Type B pancreatic cell (in vitro differentiated cells): ENCODE results near the gene HNRNPD. TPM values are rescaled to one million over a fixed set of nuclear protein-coding genes. Genes with fewer than 3 reads are reported as not detected.
"Not testable (repeated sequence)": the region's sequence is repeated elsewhere in the genome, so short reads cannot be mapped to it uniquely, and the experiment has no call there.

Experiments
- DNase-seq: peaks from one replicate; pipeline ENCODE4 v3.0.0; 2021; ENCODE audit warnings: mixed read lengths; ENCODE audit not compliant: unreplicated experiment; ENCODE audit errors: extremely low spot score
- H3K27ac Mint-ChIP-seq: 2 replicates; pipeline ENCODE4 v1.8.0; 2021; ENCODE audit warnings: mild to moderate bottlenecking, mixed read lengths
- H3K27me3 Mint-ChIP-seq: 2 replicates; pipeline ENCODE4 v1.8.0; 2021; ENCODE audit warnings: mixed read lengths
- H3K36me3 Mint-ChIP-seq: 2 replicates; pipeline ENCODE4 v1.8.0; 2021; ENCODE audit warnings: mixed read lengths
- H3K4me1 Mint-ChIP-seq: one replicate; pipeline ENCODE4 v1.8.0; 2021; ENCODE audit warnings: mixed read lengths; ENCODE audit not compliant: unreplicated experiment
- H3K4me3 Mint-ChIP-seq: 2 replicates; pipeline ENCODE4 v1.8.0; 2021; ENCODE audit warnings: mild to moderate bottlenecking, mixed read lengths
- H3K9me3 Mint-ChIP-seq: 2 replicates; pipeline ENCODE4 v1.8.0; 2021; ENCODE audit warnings: mixed read lengths
- total RNA-seq: library from RNA; stranded (reverse); gene quantifications from 2 replicates; pipeline ENCODE4 v1.2.1, GENCODE V29; 2021; ENCODE audit warnings: low replicate concordance
- TF ChIP-seq, protein P1 (sequence below): fragments of 200-600 bp; sonication (generic); conservative IDR thresholded peaks from 2 replicates; pipeline ENCODE4 v1.5.0; 2021; ENCODE audit warnings: antibody characterized with exemption, mild to moderate bottlenecking

The HNRNPD gene
- total RNA-seq, 1 donor from 2014 or later: 367 TPM

DNA sequence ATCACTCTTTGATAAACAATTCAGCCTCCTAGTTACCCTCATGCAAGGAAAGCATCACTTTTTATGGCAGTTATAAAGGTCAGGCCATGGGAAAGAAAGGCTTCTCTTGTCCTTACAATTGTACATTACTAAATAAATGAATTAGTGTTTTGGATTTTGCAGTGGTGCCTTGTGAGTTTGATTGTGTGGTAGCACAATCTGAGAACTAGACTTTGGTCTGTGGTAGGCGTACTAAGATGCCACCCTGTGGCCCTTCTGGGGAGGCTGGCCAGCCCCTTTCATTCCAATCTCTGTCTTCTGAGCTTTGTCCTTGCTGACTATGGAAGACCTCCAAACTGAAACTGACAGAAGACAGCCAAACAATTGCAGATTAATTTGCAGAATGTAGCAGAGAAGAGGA, 14.6 kb upstream of the HNRNPD start:
- DNase-seq: no peak
- peaks cover 11% of the 10 kb centered on the region for H3K36me3 Mint-ChIP-seq
- no peaks in the 10 kb centered on the region for H3K27me3 Mint-ChIP-seq
- TF ChIP-seq, protein P1, sequence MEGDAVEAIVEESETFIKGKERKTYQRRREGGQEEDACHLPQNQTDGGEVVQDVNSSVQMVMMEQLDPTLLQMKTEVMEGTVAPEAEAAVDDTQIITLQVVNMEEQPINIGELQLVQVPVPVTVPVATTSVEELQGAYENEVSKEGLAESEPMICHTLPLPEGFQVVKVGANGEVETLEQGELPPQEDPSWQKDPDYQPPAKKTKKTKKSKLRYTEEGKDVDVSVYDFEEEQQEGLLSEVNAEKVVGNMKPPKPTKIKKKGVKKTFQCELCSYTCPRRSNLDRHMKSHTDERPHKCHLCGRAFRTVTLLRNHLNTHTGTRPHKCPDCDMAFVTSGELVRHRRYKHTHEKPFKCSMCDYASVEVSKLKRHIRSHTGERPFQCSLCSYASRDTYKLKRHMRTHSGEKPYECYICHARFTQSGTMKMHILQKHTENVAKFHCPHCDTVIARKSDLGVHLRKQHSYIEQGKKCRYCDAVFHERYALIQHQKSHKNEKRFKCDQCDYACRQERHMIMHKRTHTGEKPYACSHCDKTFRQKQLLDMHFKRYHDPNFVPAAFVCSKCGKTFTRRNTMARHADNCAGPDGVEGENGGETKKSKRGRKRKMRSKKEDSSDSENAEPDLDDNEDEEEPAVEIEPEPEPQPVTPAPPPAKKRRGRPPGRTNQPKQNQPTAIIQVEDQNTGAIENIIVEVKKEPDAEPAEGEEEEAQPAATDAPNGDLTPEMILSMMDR: no peak
- H3K4me1 Mint-ChIP-seq: no peaks in the 10 kb centered on the region
- H3K4me3 Mint-ChIP-seq: no peak overlapping the region
- H3K9me3 Mint-ChIP-seq: peaks cover 8% of the 10 kb centered on the region
- no peak overlapping the region for H3K27ac Mint-ChIP-seq

DNA sequence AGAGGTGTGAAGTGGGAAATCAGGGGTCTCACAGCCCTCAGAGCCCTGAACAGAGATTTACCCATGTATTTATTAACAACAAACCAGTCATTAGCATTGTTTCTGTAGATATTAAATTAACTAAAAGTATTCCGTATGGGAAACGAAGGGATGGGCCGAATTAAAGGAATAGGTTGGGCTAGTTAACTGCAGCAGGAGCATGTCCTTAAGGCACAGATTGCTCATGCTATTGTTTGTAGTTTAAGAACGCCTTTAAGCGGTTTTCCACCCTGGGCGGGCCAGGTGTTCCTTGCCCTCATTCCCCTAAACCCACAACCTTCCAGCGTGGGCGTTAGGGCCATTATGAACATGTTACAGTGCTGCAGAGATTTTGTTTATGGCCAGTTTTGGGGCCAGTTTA, 12.5 kb upstream of the HNRNPD start:
- H3K27ac Mint-ChIP-seq, H3K9me3 Mint-ChIP-seq, H3K4me1 Mint-ChIP-seq, H3K27me3 Mint-ChIP-seq, H3K4me3 Mint-ChIP-seq, DNase-seq: not testable (repeated sequence)
- H3K36me3 Mint-ChIP-seq: peaks cover 11% of the 10 kb centered on the region

DNA sequence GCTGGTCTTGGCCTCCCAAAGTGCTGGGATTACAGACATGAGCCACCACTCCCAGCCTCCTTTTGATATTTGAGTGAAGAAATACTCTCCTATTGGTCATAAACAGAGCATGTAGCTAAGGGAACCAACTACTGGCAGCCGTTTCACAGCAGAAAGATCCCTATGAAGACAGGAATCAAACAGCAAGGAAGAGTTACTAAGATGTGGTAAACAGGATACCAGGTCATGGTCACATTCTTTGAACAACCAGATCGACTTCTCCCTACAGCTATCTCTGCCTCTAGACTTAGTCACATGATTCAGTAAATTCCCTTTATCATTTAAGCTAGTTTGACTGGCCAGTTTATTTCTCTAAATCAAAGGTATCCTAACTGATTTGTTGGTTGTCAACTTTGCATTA, 9.0 kb upstream of the HNRNPD start:
- H3K27me3 Mint-ChIP-seq: no peaks in the 10 kb centered on the region
- H3K4me1 Mint-ChIP-seq: peaks cover 1% of the 10 kb centered on the region
- H3K4me3 Mint-ChIP-seq: no peak overlapping the region
- no peak overlapping the region for H3K27ac Mint-ChIP-seq
- peaks cover 12% of the 10 kb centered on the region for H3K36me3 Mint-ChIP-seq
- TF ChIP-seq, protein P1: no peak
- no peak for DNase-seq
- peaks cover 8% of the 10 kb centered on the region for H3K9me3 Mint-ChIP-seq

DNA sequence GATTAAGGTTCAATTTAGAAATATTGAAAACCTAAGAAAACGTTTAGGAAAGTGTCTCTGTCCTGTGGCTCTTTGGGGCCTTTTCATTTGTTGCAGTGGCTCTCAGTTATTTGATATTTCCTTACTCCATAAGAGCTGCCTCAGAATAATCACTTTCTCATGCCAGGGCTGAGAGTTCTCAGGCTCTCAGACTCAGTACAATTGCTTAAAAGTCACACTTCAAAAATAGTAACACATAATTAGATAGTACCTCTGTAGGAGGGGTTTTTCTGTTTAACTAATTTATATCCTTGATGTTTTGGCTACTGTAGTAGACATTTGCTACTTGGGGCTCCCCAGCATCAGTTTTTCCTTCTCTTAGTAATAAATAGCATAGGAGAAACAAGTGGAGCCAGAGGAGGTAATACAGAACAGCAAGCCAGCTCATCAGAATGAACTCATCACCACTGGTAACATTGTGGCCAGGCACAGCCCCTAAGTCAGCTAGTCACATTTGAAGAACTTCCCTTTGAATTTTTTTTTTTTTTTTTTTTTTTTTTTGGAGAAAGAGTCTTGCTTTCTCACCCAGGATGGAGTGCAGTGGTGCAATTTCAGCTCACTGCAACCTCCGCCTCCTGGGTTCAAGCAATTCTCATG, 8.0 kb upstream of the HNRNPD start:
- TF ChIP-seq, protein P1: no peak
- no peak overlapping the region for H3K27ac Mint-ChIP-seq
- H3K36me3 Mint-ChIP-seq: peaks cover 13% of the 10 kb centered on the region
- H3K4me1 Mint-ChIP-seq: peaks cover 4% of the 10 kb centered on the region
- no peak overlapping the region for H3K4me3 Mint-ChIP-seq
- no peaks in the 10 kb centered on the region for H3K27me3 Mint-ChIP-seq
- DNase-seq: no peak
- peaks cover 8% of the 10 kb centered on the region for H3K9me3 Mint-ChIP-seq

DNA sequence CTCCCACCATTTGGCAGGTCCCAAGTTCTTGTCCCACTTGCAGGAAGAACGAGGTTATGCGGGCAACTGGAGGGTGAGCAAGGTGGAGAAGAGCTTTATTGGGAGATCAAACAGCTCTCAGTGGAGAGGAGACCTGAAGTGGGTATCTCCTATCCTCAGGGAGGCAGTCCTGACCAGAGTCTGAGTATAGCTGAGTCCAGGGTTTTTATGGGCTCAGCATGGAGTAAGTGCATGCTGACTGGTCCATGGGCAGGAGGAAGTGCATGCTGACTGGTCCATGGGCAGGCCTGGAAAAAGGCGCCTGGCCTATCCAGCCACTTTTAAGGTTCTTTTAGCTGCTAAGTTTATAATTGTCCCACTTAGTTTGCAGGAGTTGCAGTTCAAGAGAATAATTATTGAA, 7.4 kb upstream of the HNRNPD start:
- peaks cover 8% of the 10 kb centered on the region for H3K9me3 Mint-ChIP-seq
- TF ChIP-seq, protein P1: no peak
- H3K4me1 Mint-ChIP-seq: peaks cover 8% of the 10 kb centered on the region
- H3K36me3 Mint-ChIP-seq: peaks cover 18% of the 10 kb centered on the region
- H3K27me3 Mint-ChIP-seq: no peaks in the 10 kb centered on the region
- no peak for DNase-seq
- H3K27ac Mint-ChIP-seq: no peak overlapping the region
- no peak overlapping the region for H3K4me3 Mint-ChIP-seq

DNA sequence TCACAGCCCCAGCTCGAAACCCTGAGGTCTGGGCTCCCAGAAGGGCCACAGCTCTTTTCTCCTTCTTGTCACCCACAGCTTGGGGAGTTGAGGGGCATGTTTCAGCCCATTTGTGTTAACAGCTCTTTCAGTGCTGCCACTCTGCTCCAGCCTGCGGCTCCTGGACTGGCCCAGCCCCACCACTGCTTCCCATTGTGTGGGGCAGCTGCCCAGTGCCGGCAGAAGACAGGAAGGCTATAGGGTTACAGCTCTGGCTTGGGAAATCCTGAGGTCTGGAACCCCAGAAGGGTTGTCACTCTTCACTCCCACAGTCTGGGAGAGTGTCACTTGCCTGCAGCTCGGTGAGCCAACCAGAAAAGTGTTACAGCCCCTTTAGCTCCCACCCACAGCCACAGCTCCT, 7.0 kb upstream of the HNRNPD start:
- DNase-seq: no peak
- Mint-ChIP-seq H3K4me3 (no peak overlapping the region), H3K9me3 (peaks cover 6% of the 10 kb centered on the region), H3K4me1 (peaks cover 11% of the 10 kb centered on the region), H3K27ac (no peak overlapping the region), H3K36me3 (peaks cover 20% of the 10 kb centered on the region), H3K27me3 (no peaks in the 10 kb centered on the region)
- TF ChIP-seq, protein P1: no peak
